Karpas-422 (cell line): Measurements from ENCODE around the gene TNFRSF8. TPM values are rescaled to one million over a fixed set of nuclear protein-coding genes. Genes with fewer than 3 reads are reported as not detected.

ENCODE experiments used
- DNase-seq: peaks from one replicate; pipeline ENCODE4 v3.0.0-alpha.2; 2015
- H2AFZ ChIP-seq: fragments of 200-600 bp; sonication (generic); 2 replicates; pipeline ENCODE4 v1.6.1; 2014; ENCODE audit warnings: antibody characterized with exemption, low read length, mixed read lengths
- H3K27ac ChIP-seq: fragments of 200-600 bp; sonication (generic); 2 replicates; pipeline ENCODE4 v1.5.1; 2014; ENCODE audit warnings: mild to moderate bottlenecking, low read length, moderate library complexity
- H3K27me3 ChIP-seq: fragments of 200-600 bp; sonication (generic); 2 replicates; pipeline ENCODE4 v1.6.1; 2014; ENCODE audit warnings: low read length, mixed read lengths
- H3K36me3 ChIP-seq: fragments of 200-600 bp; sonication (generic); 2 replicates; pipeline ENCODE4 v1.6.1; 2014; ENCODE audit warnings: low read length, mixed read lengths; ENCODE audit not compliant: insufficient read depth
- H3K4me1 ChIP-seq: fragments of 200-600 bp; sonication (generic); 2 replicates; pipeline ENCODE4 v1.6.1; 2014; ENCODE audit warnings: mild to moderate bottlenecking, low read length, mixed read lengths
- H3K4me2 ChIP-seq: fragments of 200-600 bp; sonication (generic); 2 replicates; pipeline ENCODE4 v1.6.1; 2014; ENCODE audit warnings: low read length, low read depth, mild to moderate bottlenecking; ENCODE audit not compliant: poor library complexity, severe bottlenecking
- H3K4me3 ChIP-seq: fragments of 200-600 bp; sonication (generic); 2 replicates; pipeline ENCODE4 v1.5.1; 2014; ENCODE audit warnings: mild to moderate bottlenecking, antibody characterized with exemption, low read length, mixed read lengths
- H3K79me2 ChIP-seq: fragments of 200-600 bp; sonication (generic); 2 replicates; pipeline ENCODE4 v1.6.1; 2014; ENCODE audit warnings: mild to moderate bottlenecking, low read length, mixed read lengths
- H3K9ac ChIP-seq: fragments of 200-600 bp; sonication (generic); 2 replicates; pipeline ENCODE4 v1.6.0; 2014; ENCODE audit warnings: low read length
- H3K9me2 ChIP-seq: fragments of 200-600 bp; sonication (generic), shearing (Covaris generic); replicated peaks from 2 replicates; pipeline ENCODE4 v1.6.0; 2014; ENCODE audit warnings: mild to moderate bottlenecking, low read length, moderate library complexity; ENCODE audit not compliant: insufficient read depth
- H3K9me3 ChIP-seq: fragments of 300-700, 200-600 bp; sonication (generic); 2 replicates; pipeline ENCODE4 v1.6.1; 2014; ENCODE audit warnings: low read length, mixed read lengths
- H4K20me1 ChIP-seq: fragments of 200-600 bp; sonication (generic); 2 replicates; pipeline ENCODE4 v1.6.1; 2014; ENCODE audit warnings: mild to moderate bottlenecking, antibody characterized with exemption, low read length, low read depth; ENCODE audit not compliant: insufficient read depth
- total RNA-seq: library from RNA; depleted of rRNA; stranded (reverse); fragments of >200 nt; shearing (Covaris generic); gene quantifications from 2 replicates; pipeline ENCODE4 v1.2.3, GENCODE V29; 2014; ENCODE audit warnings: low replicate concordance

The TNFRSF8 gene
- total RNA-seq, 1 experiment from 2014 or later = not detected

- Histone ChIP-seq H3K36me3 (no peaks in the 10 kb centered on the region), H3K79me2 (no peaks in the 10 kb centered on the region), H3K9me3 (no peaks in the 10 kb centered on the region), H2AFZ (no peak overlapping the region), H3K9me2 (no peaks in the 10 kb centered on the region), H3K9ac (no peak overlapping the region), H3K4me3 (no peak overlapping the region), H3K4me2 (no peak overlapping the region), H3K4me1 (peaks cover 8% of the 10 kb centered on the region), H4K20me1 (no peaks in the 10 kb centered on the region), H3K27ac (no peak overlapping the region), H3K27me3 (no peaks in the 10 kb centered on the region)
- DNase-seq = no peak
Observed at GRCh38 chr1:12075195-12076114, 12.4 kb downstream of the TNFRSF8 start.

GRCh38 chr1:12076425-12077005, 13.4 kb downstream of the TNFRSF8 start:
- H3K36me3 ChIP-seq = no peaks in the 10 kb centered on the region
- H3K4me3 ChIP-seq = no peak overlapping the region
- H3K4me2 ChIP-seq = no peak overlapping the region
- no peaks in the 10 kb centered on the region for H3K79me2 ChIP-seq
- no peaks in the 10 kb centered on the region for H4K20me1 ChIP-seq
- no peaks in the 10 kb centered on the region for H3K27me3 ChIP-seq
- no peak overlapping the region for H2AFZ ChIP-seq
- no peak overlapping the region for H3K27ac ChIP-seq
- no peaks in the 10 kb centered on the region for H3K9me2 ChIP-seq
- DNase-seq = no peak
- peaks cover 8% of the 10 kb centered on the region for H3K4me1 ChIP-seq
- H3K9ac ChIP-seq = no peak overlapping the region
- no peaks in the 10 kb centered on the region; the same call in 1 of the 2 replicates for H3K9me3 ChIP-seq

- no peak overlapping the region for H2AFZ ChIP-seq
- no peaks in the 10 kb centered on the region for H3K79me2 ChIP-seq
- H3K9me3 ChIP-seq = no peaks in the 10 kb centered on the region; the same call in 1 of the 2 replicates
- no peak overlapping the region for H3K4me3 ChIP-seq
- no peak overlapping the region for H3K4me2 ChIP-seq
- no peak overlapping the region for H3K9ac ChIP-seq
- no peaks in the 10 kb centered on the region for H3K27me3 ChIP-seq
- no peaks in the 10 kb centered on the region for H3K9me2 ChIP-seq
- H4K20me1 ChIP-seq = no peaks in the 10 kb centered on the region
- DNase-seq = no peak
- H3K36me3 ChIP-seq = no peaks in the 10 kb centered on the region
- no peak overlapping the region for H3K27ac ChIP-seq
- peaks cover 8% of the 10 kb centered on the region for H3K4me1 ChIP-seq
Observed at GRCh38 chr1:12078575-12078937, 15.5 kb downstream of the TNFRSF8 start.

- Histone ChIP-seq H4K20me1 (no peaks in the 10 kb centered on the region), H3K9ac (no peak overlapping the region), H3K4me2 (no peak overlapping the region), H3K4me1 (peaks cover 8% of the 10 kb centered on the region), H3K36me3 (no peaks in the 10 kb centered on the region), H3K9me3 (no peaks in the 10 kb centered on the region; the same call in 1 of the 2 replicates), H3K27me3 (no peaks in the 10 kb centered on the region), H2AFZ (no peak overlapping the region), H3K79me2 (no peaks in the 10 kb centered on the region), H3K27ac (no peak overlapping the region), H3K4me3 (no peak overlapping the region), H3K9me2 (no peaks in the 10 kb centered on the region)
- DNase-seq = peak; percentile 82
Observed at GRCh38 chr1:12078938-12079861, 16.1 kb downstream of the TNFRSF8 start.

GRCh38 chr1:12080156-12080555, 17.1 kb downstream of the TNFRSF8 start:
- Histone ChIP-seq H3K27ac (no peak overlapping the region), H2AFZ (no peak overlapping the region)

GRCh38 chr1:12080773-12081556, 17.9 kb downstream of the TNFRSF8 start:
- Histone ChIP-seq H3K9me3 (no peaks in the 10 kb centered on the region; the same call in 1 of the 2 replicates), H3K9me2 (no peaks in the 10 kb centered on the region), H3K4me2 (no peak overlapping the region), H3K27ac (no peak overlapping the region), H3K36me3 (no peaks in the 10 kb centered on the region), H4K20me1 (no peaks in the 10 kb centered on the region), H3K79me2 (no peaks in the 10 kb centered on the region), H3K27me3 (no peaks in the 10 kb centered on the region), H3K4me3 (no peak overlapping the region), H2AFZ (no peak overlapping the region), H3K4me1 (peaks cover 8% of the 10 kb centered on the region), H3K9ac (no peak overlapping the region)
- DNase-seq = no peak

More at GRCh38 chr1:12080156-12080555, 17.1 kb downstream of the TNFRSF8 start:
- no peak for DNase-seq
- Histone ChIP-seq H3K79me2 (no peaks in the 10 kb centered on the region), H3K9me2 (no peaks in the 10 kb centered on the region), H3K36me3 (no peaks in the 10 kb centered on the region), H3K27me3 (no peaks in the 10 kb centered on the region), H3K4me2 (no peak overlapping the region), H3K4me3 (no peak overlapping the region), H3K9ac (no peak overlapping the region), H4K20me1 (no peaks in the 10 kb centered on the region), H3K4me1 (peaks cover 8% of the 10 kb centered on the region), H3K9me3 (no peaks in the 10 kb centered on the region; the same call in 1 of the 2 replicates)

GRCh38 chr1:12081648-12082396, 18.7 kb downstream of the TNFRSF8 start:
- no peak overlapping the region for H3K27ac ChIP-seq
- no peaks in the 10 kb centered on the region for H3K27me3 ChIP-seq
- H3K9ac ChIP-seq = no peak overlapping the region
- H3K9me2 ChIP-seq = no peaks in the 10 kb centered on the region
- no peaks in the 10 kb centered on the region for H4K20me1 ChIP-seq
- no peaks in the 10 kb centered on the region for H3K79me2 ChIP-seq
- no peak overlapping the region for H3K4me2 ChIP-seq
- DNase-seq = peak; percentile 61
- H3K4me3 ChIP-seq = no peak overlapping the region
- H3K9me3 ChIP-seq = no peaks in the 10 kb centered on the region; the same call in 1 of the 2 replicates
- peak overlapping the region; percentile 90 for H2AFZ ChIP-seq
- no peaks in the 10 kb centered on the region for H3K36me3 ChIP-seq
- peaks cover 8% of the 10 kb centered on the region for H3K4me1 ChIP-seq
